Effector CD4-positive, alpha-beta T cell (primary cell): ENCODE results near the gene FCRLA.

Experiments used
- DNase-seq: peaks from one replicate; pipeline ENCODE4 v3.0.0-alpha.2; 2020

Gene FCRLA

DNA sequence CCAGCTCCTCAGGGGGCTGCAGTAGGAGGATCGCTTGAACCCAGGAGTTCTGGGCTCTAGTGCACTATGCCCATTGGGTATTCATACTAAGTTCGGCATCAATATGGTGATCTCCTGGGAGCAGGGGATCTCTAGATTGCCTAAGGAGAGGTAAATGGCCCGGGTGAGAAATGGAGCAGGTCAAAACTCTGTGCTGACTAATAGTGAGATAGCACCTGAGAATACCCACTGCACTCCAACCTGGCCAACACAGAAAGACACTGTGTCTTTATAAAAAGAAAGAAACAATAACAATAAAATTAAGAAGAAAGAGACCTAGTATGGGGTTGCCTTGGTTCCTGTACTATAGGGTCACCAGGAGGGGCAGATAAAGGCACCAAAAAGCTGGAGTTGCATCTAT, 28.8 kb downstream of the FCRLA start:
- no peak for DNase-seq

DNA sequence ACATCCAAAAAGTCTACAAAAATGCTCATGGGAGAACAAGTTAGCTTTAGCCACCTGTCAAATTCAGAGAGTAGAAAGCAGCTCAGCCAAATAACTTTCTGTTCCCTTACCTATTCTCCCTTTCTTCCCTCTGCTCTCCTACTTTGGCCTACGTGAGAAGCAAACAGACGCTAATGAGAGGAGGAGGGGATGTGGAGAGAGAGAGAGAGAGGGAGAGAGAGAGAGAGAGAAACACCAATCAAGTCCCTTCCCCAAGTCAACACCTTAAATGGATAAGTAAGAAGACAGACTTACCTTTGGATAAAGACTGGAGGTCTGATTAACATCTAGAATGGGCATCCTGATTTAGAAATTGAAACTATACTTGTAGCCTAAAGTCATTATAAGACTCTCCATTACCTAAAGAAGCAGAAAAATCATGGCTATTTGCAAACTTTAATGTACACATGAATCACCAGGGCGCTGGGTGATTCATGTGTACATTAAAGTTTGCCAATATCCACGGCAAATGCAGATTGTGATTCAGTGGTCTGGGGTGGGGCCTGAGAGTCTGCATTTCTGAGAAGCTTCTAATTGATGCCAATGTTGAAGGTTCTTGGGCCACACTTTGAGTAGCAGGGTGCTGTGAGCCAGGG, 29.4 kb downstream of the FCRLA start:
- no peak for DNase-seq

DNA sequence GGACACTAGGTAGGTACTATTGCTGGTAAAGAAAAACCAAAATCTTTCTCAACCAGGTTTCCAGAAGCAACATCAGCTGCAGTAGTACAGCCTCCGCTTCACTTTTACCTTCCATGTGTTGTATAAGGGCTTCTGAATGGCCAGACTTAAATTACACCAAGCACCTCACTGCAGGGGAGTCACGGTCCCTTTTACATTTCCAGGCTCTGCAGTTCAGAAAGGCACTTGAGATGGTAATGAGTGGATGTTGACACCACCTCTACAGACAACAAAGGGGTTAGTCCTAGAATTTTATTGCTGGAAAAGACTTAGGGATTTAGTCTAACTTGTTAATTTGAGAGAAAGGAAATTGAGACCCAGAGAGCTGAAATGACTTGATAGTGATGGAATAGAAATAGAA, 30.6 kb downstream of the FCRLA start:
- DNase-seq, result no peak

DNA sequence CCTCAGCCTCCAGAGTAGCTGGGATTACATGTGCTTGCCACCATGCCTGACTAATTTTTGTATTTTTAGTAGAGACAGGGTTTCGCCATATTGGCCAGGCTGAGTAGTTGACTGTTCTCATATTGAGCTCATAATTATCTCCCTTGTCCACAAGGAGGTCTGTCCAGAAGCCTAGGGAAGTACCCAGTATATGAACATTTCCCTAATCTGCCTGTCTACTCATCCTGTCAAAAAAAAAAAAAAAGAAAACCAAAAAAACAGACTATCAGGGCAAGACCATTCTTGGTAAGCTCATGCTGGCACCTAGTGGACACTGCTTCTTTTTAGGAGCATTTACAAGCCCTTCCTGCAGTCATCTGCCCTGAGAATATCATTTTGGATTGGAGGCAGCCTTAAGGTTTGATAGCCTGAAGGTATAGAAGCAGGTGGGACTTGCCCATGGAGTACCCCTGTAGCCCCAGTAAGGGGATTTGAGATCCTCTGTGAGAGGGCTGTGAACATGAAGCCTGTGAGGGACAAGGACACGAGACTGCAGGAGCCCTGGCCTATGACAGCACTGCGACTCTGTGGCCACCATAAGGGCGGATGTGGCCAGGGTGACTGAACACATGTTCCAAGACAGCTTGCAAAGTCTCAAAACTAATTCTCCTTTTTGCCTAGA, 31.7 kb downstream of the FCRLA start:
- DNase-seq, result peak; percentile 15

DNA sequence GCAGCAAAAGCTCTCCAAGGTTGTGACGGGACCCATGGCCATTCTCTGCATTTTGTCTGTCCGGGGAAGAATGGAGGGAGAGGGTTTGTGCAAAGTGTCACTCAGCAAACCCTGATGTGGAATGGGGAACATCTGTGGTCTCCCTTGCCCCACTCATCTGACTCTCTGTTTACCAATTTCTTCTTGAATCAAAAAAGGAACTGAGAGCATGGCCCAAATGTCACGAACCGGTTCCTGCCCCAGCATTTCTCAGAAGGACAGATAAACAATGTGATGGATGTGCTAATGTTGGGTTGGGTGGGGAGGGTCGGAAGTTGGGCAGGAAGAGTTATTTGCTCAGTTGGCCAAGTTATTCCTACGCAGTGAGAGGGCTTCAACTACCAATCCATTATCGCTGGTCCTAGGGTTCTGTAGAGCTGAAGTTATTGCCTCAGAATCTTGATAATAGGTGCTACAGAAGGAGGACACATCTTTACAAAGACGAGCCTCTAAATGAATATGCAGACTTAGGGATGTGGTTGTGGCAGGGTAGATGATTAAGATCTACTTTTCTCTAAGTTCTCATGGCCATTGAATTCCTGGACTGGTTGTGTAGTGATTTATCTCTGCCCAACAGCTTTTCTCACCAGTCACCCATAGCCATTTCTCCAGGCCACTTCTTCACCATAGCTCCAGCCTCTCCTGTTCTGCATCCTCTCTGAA, 33.0 kb downstream of the FCRLA start:
- no peak for DNase-seq

DNA sequence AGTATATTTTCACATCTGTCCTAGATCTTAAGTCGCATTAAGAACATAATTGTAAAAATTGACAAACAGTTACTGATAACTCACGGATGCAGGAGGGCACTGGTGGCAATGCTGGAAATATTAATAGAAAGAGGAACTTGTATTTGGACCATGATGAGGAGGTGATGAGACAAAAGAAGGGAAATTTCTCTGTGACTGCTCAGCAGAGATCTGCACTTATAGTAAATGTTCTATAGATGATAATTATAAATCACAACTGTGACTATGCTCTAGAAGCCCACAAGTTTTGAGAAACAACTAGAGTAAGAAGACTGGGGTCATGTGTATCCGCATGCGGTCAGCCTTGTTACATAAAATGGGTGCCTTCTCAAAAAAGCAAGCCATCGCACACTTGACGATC, 33.9 kb downstream of the FCRLA start:
- no peak for DNase-seq

DNA sequence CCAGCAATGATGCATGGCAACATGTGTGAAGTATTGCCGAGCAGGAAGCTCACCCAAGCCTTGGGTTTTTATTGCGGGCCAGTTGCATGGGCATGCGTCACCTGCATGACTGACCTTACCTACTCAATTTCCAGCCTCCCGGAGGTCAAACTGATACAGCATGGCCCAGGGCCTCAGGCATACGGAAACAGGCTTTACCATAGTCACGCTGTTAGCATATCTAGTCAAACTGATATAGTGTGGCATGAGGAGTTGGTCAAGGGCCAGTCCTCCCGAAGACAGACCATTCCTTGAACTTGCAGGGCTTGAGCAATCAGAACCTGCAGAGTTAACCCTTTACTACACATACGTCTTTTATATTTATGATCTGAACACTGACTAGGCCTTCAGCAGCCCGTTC, 36.2 kb downstream of the FCRLA start:
- no peak for DNase-seq

DNA sequence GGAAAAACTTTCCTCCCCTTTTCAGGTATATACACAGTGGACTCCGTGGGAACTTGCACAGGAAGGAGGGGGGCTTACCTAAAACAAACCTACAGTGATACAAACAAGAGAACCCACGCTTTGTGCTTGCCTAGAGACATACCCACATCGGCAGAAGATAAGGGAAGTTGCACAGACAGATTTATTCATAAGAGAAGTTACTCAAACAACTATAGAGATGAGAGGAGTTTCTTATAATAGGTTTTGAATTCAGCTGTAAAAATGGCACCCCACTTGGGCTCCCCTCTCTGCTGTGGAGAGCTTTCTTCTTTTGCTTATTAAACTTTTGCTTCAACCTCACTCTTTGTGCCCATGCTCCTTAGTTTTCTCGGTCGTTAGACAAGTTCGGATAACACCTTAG, 40.8 kb downstream of the FCRLA start:
- DNase-seq, result no peak

DNA sequence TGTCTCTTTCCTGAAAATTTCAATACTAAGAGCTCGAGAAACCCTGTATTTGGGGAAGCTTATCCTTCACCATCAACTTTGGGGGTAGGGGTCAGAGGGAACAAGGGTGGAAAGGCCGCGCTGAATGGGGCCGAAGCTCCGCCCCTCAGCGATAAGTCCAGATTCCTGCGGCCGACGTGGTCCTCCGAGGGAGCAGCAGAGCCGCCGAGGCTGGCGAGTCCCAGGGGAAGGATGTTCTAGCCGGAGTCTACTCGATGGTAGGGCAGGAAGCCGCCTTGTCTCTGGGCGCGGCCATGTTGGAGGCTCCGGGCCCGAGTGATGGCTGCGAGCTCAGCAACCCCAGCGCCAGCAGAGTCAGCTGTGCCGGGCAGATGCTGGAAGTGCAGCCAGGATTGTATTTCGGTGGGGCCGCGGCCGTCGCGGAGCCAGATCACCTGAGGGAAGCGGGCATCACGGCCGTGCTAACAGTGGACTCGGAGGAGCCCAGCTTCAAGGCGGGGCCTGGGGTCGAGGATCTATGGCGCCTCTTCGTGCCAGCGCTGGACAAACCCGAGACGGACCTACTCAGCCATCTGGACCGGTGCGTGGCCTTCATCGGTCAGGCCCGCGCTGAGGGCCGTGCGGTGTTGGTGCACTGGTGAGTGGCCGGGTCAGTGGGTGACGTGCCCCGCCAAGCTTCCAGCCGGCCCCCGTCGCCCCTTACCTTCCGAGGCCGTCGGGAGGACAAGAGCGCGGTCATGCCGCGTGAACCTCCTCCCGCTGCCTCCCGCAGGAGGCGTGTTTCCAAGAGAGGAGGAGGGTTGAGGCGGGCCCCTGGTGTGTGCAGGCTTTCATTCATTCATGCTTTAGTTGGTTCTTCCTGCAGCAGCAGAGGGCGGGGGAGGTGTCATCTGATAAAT, 42.7 kb downstream of the FCRLA start, which contains the start of gene DUSP12:
Gene DUSP12 (plus strand): TSS at position 278 of the 899 bp plus-strand sequence. CDS start 16 bp downstream, at position 294.
- peak; percentile 80 for DNase-seq

DNA sequence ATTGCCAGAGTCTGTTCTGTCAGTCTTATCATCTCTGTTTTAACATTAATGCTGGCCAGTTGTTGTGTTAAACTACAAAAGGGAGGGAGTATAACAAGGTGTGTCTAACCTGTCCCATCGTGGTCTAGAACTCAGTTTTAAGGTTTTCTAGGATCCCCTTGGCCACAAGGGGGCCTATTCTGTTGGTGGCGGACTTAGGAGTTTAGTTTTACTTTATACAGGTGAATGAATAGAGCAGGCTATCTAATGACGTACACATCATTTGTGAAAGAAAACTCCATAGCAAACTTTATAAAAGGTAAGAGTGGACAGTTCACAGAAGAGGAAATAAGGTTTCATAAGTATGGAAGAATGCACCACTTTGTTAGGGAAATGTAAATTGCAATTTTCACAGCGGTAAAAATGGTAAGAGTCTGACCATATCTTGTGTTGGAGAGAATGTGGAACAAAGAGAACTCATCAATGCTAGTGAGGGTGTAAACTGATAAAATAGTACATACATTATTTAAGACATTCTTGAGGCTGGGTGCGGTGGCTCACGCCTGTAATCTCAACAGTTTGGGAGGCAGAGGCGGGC, 56.6 kb downstream of the FCRLA start:
- peak; percentile 33 for DNase-seq
